ENCODE results near the gene SLC29A4.

Gene SLC29A4

GRCh38 chr7:5294169-5294987 is 11.6 kb downstream of the SLC29A4 start:
- ATAC-seq: no peak

GRCh38 chr7:5295039-5296014 is 12.6 kb downstream of the SLC29A4 start:
- TF ChIP-seq TOX (CRISPR knock-in tag; IDR thresholded peaks at IDR 0.05; ENCODE audit: borderline replicate concordance) (no peak), RARB (CRISPR knock-in tag; IDR thresholded peaks at IDR 0.05) (no peak)
- no peak for ATAC-seq

More at GRCh38 chr7:5294169-5294987, 11.6 kb downstream of the SLC29A4 start:
- TF ChIP-seq PPARA (CRISPR knock-in tag; IDR thresholded peaks at IDR 0.05; ENCODE audit: borderline replicate concordance): no peak
- no peak for TF ChIP-seq SNAI2 (CRISPR knock-in tag; IDR thresholded peaks at IDR 0.05)
- no peak for TF ChIP-seq CSDC2 (CRISPR knock-in tag; IDR thresholded peaks at IDR 0.05)
- TF ChIP-seq, protein P1, sequence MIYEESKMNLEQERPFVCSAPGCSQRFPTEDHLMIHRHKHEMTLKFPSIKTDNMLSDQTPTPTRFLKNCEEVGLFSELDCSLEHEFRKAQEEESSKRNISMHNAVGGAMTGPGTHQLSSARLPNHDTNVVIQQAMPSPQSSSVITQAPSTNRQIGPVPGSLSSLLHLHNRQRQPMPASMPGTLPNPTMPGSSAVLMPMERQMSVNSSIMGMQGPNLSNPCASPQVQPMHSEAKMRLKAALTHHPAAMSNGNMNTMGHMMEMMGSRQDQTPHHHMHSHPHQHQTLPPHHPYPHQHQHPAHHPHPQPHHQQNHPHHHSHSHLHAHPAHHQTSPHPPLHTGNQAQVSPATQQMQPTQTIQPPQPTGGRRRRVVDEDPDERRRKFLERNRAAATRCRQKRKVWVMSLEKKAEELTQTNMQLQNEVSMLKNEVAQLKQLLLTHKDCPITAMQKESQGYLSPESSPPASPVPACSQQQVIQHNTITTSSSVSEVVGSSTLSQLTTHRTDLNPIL (CRISPR knock-in tag; IDR thresholded peaks at IDR 0.05; ENCODE audit: low read depth): no peak
- TF ChIP-seq ZFP3 (CRISPR knock-in tag; IDR thresholded peaks at IDR 0.05): no peak
- no peak for TF ChIP-seq ZNF565 (CRISPR knock-in tag; conservative IDR thresholded peaks at IDR 0.05; ENCODE audit: low read depth)
- no peak for TF ChIP-seq TOX (CRISPR knock-in tag; IDR thresholded peaks at IDR 0.05; ENCODE audit: borderline replicate concordance)

DNA sequence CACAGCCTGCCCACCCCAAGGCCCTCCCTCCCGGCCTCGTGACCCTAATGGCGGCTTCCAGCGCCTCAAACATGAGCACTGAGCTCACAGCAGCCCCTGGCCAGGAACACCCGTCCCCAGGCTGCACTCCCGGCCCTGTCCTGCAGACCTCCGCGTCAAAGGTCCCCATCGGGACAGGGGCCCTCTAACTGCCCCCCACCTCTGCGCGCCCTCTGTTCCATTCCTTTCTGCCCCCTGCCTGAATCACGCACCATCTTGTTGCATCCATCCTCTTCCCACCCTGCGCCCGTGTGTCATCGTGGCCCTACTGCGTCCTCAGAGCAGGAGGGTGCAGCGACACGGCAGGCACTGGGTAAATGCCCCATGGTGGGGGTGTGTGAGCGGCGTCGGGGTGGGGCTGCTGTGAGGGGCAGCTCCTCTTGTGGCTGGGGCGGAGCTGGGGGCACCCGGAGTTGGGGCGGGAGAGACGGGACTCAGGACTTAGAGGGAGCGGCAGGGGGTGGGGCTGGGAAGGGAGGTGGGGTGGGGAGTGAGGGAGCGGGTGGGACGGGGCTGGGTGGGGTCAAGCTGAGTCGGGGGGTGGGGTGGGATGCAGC is 13.4 kb downstream of the SLC29A4 start:
- no peak for ATAC-seq
- no peak for TF ChIP-seq ZFP30 (CRISPR knock-in tag; IDR thresholded peaks at IDR 0.05)
- TF ChIP-seq PPARA (CRISPR knock-in tag; IDR thresholded peaks at IDR 0.05; ENCODE audit: borderline replicate concordance): no peak
- no peak for TF ChIP-seq ZC3H10 (CRISPR knock-in tag; IDR thresholded peaks at IDR 0.05)

DNA sequence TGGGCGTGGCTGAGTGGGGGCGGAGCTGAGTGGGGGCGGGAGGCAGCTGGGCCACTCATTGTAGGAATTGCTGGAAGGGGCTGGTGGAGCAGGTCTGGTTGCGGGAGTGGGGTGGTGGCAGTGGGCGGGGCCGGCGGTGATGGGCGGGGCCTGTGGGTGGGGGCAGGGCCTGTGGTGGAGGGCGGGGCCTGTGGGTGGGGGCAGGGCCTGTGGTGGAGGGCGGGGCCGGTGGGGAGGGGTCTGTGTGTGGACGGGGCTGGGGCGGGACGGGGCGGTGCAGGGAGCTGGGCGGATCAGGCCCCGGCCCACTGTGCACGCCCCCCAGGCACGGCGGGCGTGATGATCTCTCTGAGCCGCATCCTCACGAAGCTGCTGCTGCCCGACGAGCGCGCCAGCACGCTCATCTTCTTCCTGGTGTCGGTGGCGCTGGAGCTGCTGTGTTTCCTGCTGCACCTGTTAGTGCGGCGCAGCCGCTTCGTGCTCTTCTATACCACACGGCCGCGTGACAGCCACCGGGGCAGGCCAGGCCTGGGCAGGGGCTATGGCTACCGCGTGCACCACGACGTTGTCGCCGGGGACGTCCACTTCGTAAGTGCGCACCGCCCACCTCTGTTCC is 14.0 kb downstream of the SLC29A4 start:
- TF ChIP-seq ISL1 (CRISPR knock-in tag; IDR thresholded peaks at IDR 0.05): no peak
- no peak for TF ChIP-seq ZFP30 (CRISPR knock-in tag; IDR thresholded peaks at IDR 0.05)
- TF ChIP-seq, protein P2, sequence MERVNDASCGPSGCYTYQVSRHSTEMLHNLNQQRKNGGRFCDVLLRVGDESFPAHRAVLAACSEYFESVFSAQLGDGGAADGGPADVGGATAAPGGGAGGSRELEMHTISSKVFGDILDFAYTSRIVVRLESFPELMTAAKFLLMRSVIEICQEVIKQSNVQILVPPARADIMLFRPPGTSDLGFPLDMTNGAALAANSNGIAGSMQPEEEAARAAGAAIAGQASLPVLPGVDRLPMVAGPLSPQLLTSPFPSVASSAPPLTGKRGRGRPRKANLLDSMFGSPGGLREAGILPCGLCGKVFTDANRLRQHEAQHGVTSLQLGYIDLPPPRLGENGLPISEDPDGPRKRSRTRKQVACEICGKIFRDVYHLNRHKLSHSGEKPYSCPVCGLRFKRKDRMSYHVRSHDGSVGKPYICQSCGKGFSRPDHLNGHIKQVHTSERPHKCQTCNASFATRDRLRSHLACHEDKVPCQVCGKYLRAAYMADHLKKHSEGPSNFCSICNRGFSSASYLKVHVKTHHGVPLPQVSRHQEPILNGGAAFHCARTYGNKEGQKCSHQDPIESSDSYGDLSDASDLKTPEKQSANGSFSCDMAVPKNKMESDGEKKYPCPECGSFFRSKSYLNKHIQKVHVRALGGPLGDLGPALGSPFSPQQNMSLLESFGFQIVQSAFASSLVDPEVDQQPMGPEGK (CRISPR knock-in tag; IDR thresholded peaks at IDR 0.05; ENCODE audit: borderline replicate concordance): no peak
- TF ChIP-seq ARNTL (CRISPR knock-in tag; IDR thresholded peaks at IDR 0.05; ENCODE audit: borderline replicate concordance, low read depth): no peak
- TF ChIP-seq, protein P1 (CRISPR knock-in tag; IDR thresholded peaks at IDR 0.05; ENCODE audit: low read depth): no peak
- TF ChIP-seq ZFP3 (CRISPR knock-in tag; IDR thresholded peaks at IDR 0.05): no peak
- TF ChIP-seq POU6F1 (CRISPR knock-in tag; IDR thresholded peaks at IDR 0.05; ENCODE audit: borderline replicate concordance, low read depth): no peak
- no peak for TF ChIP-seq ZNF8 (CRISPR knock-in tag; IDR thresholded peaks at IDR 0.05)
- TF ChIP-seq OSR1 (CRISPR knock-in tag; IDR thresholded peaks at IDR 0.05): no peak
- TF ChIP-seq, protein P3, sequence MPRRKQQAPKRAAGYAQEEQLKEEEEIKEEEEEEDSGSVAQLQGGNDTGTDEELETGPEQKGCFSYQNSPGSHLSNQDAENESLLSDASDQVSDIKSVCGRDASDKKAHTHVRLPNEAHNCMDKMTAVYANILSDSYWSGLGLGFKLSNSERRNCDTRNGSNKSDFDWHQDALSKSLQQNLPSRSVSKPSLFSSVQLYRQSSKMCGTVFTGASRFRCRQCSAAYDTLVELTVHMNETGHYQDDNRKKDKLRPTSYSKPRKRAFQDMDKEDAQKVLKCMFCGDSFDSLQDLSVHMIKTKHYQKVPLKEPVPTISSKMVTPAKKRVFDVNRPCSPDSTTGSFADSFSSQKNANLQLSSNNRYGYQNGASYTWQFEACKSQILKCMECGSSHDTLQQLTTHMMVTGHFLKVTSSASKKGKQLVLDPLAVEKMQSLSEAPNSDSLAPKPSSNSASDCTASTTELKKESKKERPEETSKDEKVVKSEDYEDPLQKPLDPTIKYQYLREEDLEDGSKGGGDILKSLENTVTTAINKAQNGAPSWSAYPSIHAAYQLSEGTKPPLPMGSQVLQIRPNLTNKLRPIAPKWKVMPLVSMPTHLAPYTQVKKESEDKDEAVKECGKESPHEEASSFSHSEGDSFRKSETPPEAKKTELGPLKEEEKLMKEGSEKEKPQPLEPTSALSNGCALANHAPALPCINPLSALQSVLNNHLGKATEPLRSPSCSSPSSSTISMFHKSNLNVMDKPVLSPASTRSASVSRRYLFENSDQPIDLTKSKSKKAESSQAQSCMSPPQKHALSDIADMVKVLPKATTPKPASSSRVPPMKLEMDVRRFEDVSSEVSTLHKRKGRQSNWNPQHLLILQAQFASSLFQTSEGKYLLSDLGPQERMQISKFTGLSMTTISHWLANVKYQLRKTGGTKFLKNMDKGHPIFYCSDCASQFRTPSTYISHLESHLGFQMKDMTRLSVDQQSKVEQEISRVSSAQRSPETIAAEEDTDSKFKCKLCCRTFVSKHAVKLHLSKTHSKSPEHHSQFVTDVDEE (CRISPR knock-in tag; IDR thresholded peaks at IDR 0.05): no peak
- TF ChIP-seq TCF4 (CRISPR knock-in tag; IDR thresholded peaks at IDR 0.05; ENCODE audit: borderline replicate concordance): no peak
- no peak for TF ChIP-seq GLIS3 (CRISPR knock-in tag; IDR thresholded peaks at IDR 0.05)
- no peak for TF ChIP-seq SNAI2 (CRISPR knock-in tag; IDR thresholded peaks at IDR 0.05)
- no peak for TF ChIP-seq ZNF70 (CRISPR knock-in tag; IDR thresholded peaks at IDR 0.05)
- no peak for TF ChIP-seq RARB (CRISPR knock-in tag; IDR thresholded peaks at IDR 0.05)
- TF ChIP-seq TOX (CRISPR knock-in tag; IDR thresholded peaks at IDR 0.05; ENCODE audit: borderline replicate concordance): no peak
- ATAC-seq: no peak

All from SK-N-SH treated with all-trans-retinoic acid at 6 μM for 48 hours (cell line).